IPS DF 19.7 (cell line): Measurements from ENCODE around the gene NEIL1.
A peak's percentile ranks its signal among the peaks of the same experiment; 100 is the strongest.
"Not testable (repeated sequence)": the region's sequence is repeated elsewhere in the genome, so short reads cannot be mapped to it uniquely, and the experiment has no call there.

Experiments used
- DNase-seq: peaks from one replicate; pipeline ENCODE4 v3.0.0-alpha.2; 2013; ENCODE audit warnings: low read depth, low spot score

Gene NEIL1

DNA sequence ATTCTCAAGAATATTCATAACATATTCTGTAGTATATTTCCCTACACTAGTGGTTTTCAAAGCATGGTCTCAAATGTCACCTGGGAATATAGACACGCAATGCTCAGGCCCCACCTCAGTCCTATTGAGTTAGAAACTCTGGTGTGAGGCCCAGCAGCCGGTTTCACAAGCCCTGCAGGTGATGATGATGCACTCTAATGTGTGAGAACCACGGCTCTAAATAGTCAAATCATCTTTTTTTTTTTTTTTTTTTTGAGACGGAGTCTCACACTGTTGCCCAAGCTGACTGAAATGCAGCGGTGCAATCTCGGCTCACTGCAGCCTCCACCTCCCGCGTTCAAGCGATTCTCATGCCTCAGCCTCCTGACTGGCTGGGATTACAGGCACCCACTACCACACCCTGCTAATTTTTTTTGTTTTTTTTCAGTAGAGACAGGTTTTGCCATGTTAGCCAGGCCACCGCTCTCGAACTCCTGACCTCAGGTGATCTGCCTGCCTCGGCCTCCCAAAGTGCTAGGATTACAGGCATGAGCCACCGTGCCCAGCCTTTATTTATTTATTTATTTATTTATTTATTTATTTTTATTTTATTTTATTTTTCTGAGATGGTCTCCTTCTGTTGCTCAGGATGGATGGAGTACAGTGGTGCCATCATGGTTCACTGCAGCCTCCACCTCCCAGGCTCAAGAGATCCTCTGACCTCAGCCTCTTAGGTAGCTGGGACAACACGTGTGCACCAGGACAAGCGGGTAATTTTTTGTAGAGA is 13.0 kb upstream of the NEIL1 start:
- not testable (repeated sequence) for DNase-seq

DNA sequence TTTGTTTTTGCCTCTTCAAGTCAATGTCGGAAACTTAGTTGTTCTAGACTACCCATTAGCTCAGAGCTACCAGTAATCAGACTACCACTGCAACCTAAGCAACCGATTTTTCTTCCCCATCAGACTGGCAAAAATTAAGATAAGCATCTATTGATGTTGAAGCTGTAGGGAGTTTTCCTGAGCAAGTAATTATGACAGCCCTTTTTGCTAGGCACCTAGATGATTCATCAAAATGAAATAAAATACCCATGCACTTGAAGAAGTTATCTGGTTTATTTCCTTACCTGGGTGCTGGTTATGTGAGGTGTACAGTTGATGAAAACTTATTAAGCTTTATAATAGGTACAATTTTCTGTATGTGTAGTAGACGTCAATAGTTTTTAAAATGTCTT is 11.5 kb upstream of the NEIL1 start:
- no peak for DNase-seq

DNA sequence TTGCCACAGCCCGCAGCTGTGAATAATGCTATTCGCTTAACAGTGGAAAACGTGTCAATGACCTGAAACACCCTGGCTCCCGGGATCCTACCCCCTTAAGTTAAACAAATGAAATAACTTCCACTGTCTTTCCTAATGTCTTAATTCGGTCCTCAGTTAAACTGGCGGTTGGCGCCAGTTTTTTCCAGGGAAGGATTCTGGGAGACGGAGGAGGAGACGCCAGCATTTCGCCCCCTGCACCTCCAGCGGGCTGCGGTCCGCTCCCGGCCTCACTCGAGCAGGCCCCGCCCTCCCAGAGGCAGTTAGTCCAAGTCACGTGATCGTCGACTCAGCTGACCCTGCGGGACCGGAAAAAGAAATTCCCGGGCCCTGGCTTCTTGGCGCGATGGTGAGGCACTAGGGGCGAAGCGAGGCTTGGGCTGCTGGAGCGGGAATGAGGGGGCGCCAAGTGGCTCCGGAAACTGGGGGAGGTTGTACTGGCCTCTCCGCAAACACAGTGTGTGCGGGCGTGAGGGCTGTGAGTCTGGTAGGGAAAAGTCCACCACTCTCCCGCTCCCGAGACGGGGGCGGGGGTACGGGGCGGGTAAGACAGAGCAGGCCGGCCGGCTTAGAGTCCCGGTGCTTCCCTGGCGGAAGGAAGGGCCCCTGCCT is 11.0 kb upstream of the NEIL1 start, which contains the start of gene COMMD4:
Gene COMMD4 (plus strand): TSS at position 359 of the 651 bp plus-strand sequence. CDS start 27 bp downstream, at position 386.
- DNase-seq, result peak; percentile 78

DNA sequence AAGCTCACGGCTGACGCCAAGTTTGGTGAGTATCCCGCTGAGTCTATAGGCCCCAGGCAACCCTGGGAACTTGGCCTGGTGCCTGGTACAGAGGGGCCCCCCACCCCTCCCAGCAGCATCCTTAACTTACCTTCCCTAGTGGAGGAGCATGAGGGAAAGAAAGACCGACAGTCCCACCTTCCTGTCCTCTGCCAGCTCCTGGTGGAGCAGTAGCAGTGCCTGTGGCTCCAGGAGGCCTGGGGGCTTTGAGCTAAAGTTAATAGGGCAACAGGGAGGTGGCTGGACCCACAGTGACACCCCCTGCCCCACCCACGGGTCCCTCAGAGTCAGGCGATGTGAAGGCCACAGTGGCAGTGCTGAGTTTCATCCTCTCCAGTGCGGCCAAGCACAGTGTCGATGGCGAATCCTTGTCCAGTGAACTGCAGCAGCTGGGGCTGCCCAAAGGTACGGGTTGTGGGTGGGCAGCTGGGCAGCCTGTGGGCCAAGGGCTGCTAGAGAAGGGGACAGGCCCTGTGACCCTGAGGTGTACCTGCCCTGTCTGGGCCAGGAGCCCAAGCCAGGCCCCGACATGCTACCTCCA is 8.1 kb upstream of the NEIL1 start:
- DNase-seq, result no peak

DNA sequence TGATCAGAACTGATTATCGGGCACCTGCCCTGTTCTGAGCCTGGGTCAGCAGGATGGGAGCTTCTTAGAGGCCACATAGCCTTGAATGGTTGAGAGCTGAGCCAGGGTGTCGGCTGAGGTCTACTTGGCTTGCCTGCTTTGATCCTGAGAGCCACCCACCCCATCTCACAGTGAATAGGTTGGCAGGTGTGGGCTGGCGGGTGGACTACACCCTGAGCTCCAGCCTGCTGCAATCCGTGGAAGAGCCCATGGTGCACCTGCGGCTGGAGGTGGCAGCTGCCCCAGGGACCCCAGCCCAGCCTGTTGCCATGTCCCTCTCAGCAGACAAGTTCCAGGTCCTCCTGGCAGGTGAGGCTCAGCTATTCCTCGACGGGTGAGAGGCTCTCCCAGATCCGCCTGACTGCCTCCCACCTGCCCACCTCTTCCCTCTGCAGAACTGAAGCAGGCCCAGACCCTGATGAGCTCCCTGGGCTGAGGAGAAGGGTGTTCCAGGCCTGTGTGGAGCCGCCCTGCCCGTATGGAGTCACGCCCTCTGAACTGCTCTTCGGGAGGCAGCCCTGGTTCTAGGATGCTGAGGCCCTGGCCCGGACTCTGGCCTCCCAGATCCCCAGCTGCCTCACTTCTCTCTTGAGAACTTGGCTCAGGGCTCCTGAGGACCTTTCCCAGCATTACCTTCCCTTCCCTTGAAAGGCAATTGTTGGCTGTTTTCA is 7.2 kb upstream of the NEIL1 start:
- DNase-seq, result no peak

DNA sequence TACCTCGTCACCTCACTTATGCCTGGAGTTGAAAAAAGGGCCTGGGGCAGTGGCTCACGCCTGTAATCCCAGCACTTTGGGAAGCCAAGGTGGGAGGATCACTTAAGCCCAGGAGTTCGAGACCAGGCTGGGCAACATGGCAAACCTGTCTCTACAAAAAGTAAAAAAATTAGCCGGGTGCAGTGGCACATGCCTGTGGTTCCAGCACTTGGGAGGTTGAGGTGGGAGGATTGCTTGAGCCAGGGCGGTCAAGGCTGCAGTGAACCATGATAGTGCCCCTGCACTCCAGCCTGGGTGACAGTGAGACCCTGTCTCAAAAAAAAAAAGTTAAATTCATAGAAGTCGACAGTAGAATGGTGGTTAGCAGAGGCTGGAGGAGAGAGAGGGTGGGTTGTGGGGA is 4.6 kb upstream of the NEIL1 start:
- DNase-seq, result no peak

DNA sequence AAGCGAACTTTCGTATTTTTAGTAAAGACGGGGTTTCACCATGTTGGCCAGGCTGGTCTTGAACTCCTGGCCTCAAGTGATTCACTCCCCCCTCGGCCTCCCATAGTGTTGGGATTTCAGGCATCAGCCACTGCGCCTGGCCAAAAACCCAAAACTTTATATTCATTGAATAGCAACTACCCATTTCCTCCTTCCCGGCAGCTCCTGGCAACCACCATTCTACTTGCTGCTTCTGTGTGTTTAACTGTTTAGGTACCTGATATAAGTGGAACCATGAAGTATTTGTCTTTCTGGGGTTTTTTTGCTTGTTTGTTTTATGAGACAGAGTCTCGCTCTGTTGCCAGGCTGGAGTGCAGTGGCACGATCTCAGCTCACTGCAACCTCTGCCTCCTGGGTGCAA is 2.9 kb upstream of the NEIL1 start:
- DNase-seq, result not testable (repeated sequence)

DNA sequence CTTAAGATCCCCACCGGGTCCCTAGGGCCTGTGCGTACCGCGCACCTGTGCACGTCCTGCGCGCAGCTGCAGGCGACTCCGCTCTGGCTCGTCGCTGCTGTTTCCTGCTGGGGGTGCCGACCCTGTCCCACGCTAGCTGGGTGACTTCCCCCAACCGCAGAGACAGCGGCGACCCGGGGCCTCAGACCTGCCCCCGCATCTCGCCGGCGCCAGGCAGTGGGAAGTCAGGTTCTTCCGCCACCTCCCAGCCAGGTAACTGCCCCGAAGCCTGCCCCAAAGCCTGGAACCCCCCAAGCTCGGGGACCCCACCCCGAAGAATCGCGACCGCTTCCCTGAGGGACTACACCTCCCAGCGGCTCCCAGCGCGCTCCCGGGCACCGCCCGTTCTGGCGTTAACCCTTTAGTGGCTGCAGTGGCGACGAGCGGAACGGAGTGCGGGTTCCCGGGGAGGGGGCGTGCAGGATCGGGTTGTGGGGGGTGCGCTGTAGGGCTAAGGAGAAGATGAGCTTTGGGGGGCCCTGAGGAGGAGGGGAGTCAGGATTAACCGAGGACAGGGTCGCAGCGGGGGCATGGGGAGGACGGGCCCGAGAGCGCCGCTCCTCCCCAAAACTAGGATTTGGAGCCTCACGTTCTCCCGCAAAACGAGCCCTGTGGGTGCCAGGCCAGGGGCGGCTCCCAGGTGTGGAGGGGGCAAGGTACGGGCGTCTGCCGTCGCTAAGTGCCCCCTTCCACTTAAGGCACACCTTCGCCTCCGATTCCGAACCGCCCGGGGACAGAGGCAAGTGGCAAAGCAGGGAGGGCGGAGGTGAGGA is 589 bp downstream of the NEIL1 start:
- DNase-seq, result no peak

DNA sequence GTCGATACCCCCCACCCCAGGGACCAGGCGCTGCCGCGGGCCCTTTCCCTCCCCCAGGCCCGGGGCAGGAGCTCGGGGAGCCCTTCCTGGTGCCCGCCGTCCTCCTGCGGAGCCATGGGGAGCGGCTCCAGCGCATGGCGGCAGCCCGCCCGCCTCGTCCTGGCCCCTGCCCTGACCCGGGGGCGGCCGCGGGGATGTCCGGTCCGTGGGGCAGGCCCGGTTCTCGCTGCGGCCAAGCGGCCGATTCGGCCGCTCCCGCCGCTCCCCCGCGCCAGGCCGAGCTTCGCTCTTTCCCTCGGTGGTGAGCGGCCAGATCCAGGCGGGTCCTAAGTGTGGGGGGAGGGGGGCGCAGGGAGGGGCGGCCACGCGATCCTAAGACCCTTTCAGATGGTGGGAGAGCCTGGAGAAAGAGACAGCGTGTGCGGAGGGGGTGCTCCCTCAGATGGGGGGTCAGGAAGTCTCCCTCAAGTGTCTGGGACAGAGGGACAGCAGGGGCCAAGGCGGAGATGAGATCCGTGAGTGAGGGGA is 1.3 kb downstream of the NEIL1 start:
- no peak for DNase-seq

DNA sequence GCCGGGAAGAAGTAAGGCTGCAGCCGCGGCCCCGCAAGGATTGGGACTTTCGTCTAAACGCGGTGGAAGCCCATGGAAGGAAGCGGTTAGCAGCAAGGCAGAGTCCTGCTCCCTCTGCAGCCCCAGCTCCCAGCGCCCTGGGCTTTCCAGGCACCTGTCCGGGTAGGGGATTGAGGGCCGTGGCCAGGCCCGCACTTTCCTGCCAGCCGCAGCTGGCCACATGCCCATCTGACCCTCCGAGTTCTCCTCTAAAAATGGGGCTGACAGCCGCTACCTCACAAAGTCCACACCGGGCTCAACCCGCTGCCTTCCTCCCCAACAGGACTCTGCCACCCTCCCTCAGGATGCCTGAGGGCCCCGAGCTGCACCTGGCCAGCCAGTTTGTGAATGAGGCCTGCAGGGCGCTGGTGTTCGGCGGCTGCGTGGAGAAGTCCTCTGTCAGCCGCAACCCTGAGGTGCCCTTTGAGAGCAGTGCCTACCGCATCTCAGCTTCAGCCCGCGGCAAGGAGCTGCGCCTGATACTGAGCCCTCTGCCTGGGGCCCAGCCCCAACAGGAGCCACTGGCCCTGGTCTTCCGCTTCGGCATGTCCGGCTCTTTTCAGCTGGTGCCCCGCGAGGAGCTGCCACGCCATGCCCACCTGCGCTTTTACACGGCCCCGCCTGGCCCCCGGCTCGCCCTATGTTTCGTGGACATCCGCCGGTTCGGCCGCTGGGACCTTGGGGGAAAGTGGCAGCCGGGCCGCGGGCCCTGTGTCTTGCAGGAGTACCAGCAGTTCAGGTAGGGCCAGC is 1.9 kb downstream of the NEIL1 start:
- no peak for DNase-seq

DNA sequence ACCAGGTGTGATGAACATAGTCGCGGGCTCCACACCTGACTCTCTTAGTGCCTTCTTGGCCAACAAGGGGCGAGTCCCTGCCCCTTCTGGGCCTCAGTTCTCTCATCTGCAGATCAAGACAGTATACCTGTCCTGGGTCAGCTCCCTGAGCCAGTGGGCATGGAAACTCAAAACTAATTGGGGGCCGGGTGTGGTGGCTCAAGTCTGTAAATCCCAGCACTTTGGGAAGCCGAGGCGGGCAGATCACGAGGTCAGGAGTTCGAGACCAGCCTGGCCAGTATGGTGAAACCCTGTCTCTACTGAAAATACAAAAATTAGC is 2.5 kb downstream of the NEIL1 start:
- not testable (repeated sequence) for DNase-seq

DNA sequence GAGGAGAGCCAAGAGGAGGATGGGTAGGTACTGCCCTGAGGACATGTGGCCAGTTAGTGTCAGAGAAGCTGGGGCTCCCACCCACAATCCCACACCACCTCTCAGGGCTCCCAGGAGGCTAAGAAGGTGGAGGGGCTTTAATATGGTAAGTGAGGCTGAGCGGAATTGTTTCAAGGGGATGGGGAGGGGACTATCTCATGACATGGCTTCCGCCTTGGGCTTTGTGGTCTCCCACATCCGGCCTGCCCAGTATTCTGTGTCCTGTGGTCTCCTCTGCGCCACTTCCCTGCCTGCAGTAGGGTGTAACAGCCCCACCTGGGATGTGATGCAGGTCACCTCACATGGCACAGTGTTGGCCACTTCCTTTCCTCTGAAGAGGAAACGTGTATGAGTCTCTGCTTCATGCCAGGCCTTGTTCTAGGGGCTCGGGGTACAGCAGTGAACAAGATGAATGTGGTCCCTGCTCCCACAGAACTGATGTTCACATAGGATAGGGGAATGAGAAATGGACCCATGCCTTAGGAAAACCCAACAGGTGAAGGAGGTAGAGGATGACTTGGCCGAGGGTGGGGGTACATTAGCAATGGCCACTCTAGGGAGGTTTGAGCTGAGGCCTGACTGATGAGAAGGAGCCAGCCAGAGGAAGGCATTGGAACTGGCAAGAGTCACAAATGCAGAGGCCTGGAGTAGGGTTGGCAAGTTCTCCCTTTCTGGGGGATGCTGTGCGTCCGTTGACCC is 3.2 kb downstream of the NEIL1 start:
- no peak for DNase-seq

DNA sequence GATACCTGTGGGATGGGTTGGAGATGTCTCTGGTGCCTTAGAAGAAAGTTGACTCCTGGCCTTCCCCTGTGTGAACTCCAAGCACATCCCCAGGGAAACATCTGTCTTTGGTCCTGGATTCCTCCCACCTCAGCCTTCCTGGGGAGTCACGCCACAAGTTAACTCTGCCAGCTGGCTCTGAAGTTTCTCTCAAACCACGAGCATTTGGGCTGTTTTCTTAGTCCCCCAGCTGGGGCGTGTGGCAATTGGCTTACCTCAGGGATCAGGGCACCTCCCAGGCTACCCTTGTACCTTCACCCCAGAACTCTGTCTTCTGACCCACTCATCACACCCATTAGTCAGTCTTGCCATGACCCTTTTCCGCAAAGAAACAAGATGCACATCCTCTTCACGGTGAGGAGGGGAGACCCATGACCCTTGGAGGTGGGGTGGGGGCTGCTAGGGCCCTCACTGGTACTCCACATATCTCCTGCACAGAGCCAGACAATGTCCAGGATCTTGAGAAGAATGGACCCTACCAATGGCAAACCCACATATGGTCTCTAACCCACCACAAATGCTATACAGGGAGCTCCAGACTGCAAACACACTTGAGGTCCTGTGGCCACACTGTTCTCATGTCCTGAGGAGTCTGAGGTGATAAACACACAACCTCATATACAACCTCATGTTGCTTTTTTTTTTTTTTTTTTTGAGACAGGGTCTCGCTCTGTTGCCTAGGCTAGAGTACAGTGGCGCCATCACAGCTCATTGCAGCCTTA is 3.9 kb downstream of the NEIL1 start:
- DNase-seq, result no peak

DNA sequence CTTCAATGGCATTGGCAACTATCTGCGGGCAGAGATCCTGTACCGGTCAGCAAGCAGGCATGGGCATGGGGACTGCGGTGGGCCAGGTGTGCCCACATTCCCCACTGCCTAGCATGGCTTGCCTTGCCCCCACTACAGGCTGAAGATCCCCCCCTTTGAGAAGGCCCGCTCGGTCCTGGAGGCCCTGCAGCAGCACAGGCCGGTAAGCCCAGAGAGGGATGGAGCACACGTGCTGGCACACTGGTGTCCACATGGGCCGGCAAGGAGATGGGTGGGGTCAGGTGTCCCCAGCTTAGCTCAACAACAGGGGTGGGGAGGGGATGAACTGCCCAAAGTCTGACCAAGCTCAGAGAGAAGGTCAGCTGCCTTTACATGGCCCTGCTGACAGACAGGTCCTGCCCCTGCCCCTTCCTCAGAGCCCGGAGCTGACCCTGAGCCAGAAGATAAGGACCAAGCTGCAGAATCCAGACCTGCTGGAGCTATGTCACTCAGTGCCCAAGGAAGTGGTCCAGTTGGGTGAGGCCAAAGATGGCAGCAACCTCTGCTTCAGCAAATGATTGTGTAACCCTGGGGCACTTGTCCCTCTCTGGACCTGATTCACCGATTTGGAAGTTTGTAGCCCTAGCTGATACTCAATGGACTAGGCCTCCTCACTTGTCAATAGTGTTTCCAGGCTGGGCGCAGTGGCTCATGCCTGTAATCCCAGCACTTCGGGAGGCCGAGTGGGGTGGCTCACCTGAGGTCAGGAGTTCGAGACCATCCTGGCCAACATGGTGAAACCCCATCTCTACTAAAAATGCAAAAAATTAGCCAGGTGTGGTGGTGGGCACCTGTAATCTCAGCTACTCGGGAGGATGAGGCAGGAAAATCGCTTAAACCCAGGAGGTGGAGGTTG is 5.6 kb downstream of the NEIL1 start:
- no peak for DNase-seq

DNA sequence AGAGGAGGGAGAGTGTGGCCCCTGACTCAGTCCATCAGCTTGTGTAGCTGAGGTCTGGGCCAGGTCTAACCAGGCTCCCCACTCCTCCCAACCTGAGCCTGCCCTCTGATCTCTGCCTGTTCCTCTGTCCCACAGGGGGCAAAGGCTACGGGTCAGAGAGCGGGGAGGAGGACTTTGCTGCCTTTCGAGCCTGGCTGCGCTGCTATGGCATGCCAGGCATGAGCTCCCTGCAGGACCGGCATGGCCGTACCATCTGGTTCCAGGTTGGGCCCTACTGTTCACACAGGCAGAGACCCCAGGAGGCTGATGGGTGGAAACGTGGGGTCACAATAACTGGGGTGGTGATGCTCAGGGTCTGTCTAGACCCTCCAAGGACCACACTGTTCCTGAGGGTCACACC is 6.8 kb downstream of the NEIL1 start:
- no peak for DNase-seq

DNA sequence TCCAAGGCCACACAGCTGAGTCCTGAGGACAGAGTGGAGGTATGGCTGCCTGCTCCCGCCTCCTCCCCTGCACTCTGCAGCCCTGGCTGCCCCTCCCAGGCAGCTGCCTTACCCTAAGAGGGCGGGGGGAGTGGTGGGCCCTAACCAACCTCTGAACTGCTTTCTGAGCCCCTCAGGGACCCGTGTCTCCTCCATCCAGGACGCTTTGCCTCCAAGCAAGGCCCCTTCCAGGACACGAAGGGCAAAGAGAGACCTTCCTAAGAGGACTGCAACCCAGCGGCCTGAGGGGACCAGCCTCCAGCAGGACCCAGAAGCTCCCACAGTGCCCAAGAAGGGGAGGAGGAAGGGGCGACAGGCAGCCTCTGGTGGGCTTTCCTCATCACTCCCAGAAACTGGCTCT is 7.6 kb downstream of the NEIL1 start:
- DNase-seq, result no peak

DNA sequence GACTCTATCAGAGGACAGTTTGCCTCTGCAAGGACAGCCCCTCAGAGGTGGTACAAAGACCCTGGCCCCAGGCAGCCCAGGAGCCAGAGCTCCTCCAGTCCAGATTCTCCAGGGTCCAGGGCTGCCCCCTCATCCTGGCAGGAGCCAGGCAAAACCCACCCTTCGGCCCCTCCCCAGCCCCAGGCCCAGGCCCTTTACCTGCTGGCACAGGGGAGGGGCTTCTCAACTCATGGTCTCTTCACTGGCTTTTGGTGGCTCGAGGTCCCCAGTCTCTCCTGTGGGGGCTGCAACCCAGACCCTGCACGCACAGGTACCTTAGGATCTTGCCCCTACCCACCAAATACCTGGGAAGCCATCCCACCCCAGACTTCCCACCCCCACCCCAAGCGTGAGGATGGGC is 8.5 kb downstream of the NEIL1 start:
- no peak for DNase-seq

DNA sequence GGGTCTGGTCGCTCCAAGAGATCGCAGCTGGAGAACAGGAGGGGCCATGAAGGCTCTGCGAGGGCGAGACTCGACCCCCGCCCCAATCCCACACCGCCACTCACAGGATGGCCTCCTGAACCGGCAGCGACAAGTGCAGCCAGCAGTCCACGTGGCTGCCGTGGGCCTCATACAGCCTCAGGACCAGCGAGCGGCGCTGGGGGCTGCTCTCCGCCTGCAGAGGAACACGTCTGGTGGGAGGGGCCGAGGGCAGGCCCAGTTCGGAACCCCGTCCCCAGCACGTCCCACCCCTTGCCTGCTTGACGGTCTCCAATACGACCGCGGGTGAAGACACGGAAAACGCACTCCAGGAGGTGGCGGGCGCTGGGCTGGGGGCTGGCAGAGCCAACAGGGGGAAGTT is 9.2 kb downstream of the NEIL1 start:
- DNase-seq, result no peak
